ENCODE measurements around the gene CPSF6. TPM values are rescaled to one million over a fixed set of nuclear protein-coding genes. Genes with fewer than 3 reads are reported as not detected.
"Not testable (repeated sequence)": the region's sequence is repeated elsewhere in the genome, so short reads cannot be mapped to it uniquely, and the experiment has no call there.

CPSF6 gene
- total RNA-seq, 1 donor from 2014 or later: 90.8 TPM

- no peak for DNase-seq (ENCODE audit: low spot score)
- Mint-ChIP-seq H3K27me3 (ENCODE audit: unreplicated experiment) (no peaks in the 10 kb centered on the region), H3K4me3 (ENCODE audit: unreplicated experiment) (no peak overlapping the region), H3K4me1 (ENCODE audit: unreplicated experiment) (no peaks in the 10 kb centered on the region), H3K9me3 (ENCODE audit: unreplicated experiment) (no peaks in the 10 kb centered on the region), H3K36me3 (ENCODE audit: low read depth, unreplicated experiment) (peaks cover under 1% of the 10 kb centered on the region), H3K27ac (ENCODE audit: unreplicated experiment) (no peak overlapping the region)
- TF ChIP-seq CTCF (IDR thresholded peaks at IDR 0.05; ENCODE audit: unreplicated experiment): no peak
Observed at GRCh38 chr12:69304284-69304683, 64.9 kb downstream of the CPSF6 start.

- Mint-ChIP-seq H3K4me1 (ENCODE audit: unreplicated experiment) (no peaks in the 10 kb centered on the region), H3K27ac (ENCODE audit: unreplicated experiment) (no peak overlapping the region), H3K36me3 (ENCODE audit: low read depth, unreplicated experiment) (no peaks in the 10 kb centered on the region), H3K4me3 (ENCODE audit: unreplicated experiment) (no peak overlapping the region), H3K9me3 (ENCODE audit: unreplicated experiment) (no peaks in the 10 kb centered on the region), H3K27me3 (ENCODE audit: unreplicated experiment) (peaks cover 2% of the 10 kb centered on the region)
- no peak for TF ChIP-seq CTCF (IDR thresholded peaks at IDR 0.05; ENCODE audit: unreplicated experiment)
- DNase-seq (ENCODE audit: low spot score): no peak
Observed at GRCh38 chr12:69309461-69309860, 70.1 kb downstream of the CPSF6 start.

- Mint-ChIP-seq H3K27ac (ENCODE audit: unreplicated experiment) (no peak overlapping the region), H3K4me1 (ENCODE audit: unreplicated experiment) (no peaks in the 10 kb centered on the region), H3K27me3 (ENCODE audit: unreplicated experiment) (peaks cover 6% of the 10 kb centered on the region), H3K9me3 (ENCODE audit: unreplicated experiment) (no peaks in the 10 kb centered on the region), H3K36me3 (ENCODE audit: low read depth, unreplicated experiment) (peaks cover 9% of the 10 kb centered on the region), H3K4me3 (ENCODE audit: unreplicated experiment) (no peak overlapping the region)
- DNase-seq (ENCODE audit: low spot score): no peak
- TF ChIP-seq CTCF (IDR thresholded peaks at IDR 0.05; ENCODE audit: unreplicated experiment): no peak
Observed at GRCh38 chr12:69313209-69313608, 73.8 kb downstream of the CPSF6 start.

- H3K4me1 Mint-ChIP-seq (ENCODE audit: unreplicated experiment); H3K9me3 Mint-ChIP-seq (ENCODE audit: unreplicated experiment); H3K27me3 Mint-ChIP-seq (ENCODE audit: unreplicated experiment); H3K4me3 Mint-ChIP-seq (ENCODE audit: unreplicated experiment); DNase-seq (ENCODE audit: low spot score); H3K27ac Mint-ChIP-seq (ENCODE audit: unreplicated experiment); H3K36me3 Mint-ChIP-seq (ENCODE audit: low read depth, unreplicated experiment): not testable (repeated sequence)
Observed at GRCh38 chr12:69316784-69317183, 77.4 kb downstream of the CPSF6 start.

GRCh38 chr12:69317233-69317632 is 77.9 kb downstream of the CPSF6 start:
- not testable (repeated sequence) for H3K36me3 Mint-ChIP-seq (ENCODE audit: low read depth, unreplicated experiment); H3K27me3 Mint-ChIP-seq (ENCODE audit: unreplicated experiment); H3K4me1 Mint-ChIP-seq (ENCODE audit: unreplicated experiment); H3K9me3 Mint-ChIP-seq (ENCODE audit: unreplicated experiment); DNase-seq (ENCODE audit: low spot score); H3K4me3 Mint-ChIP-seq (ENCODE audit: unreplicated experiment); H3K27ac Mint-ChIP-seq (ENCODE audit: unreplicated experiment)

GRCh38 chr12:69318225-69318624 is 78.9 kb downstream of the CPSF6 start:
- no peak overlapping the region for H3K27ac Mint-ChIP-seq (ENCODE audit: unreplicated experiment)
- no peak for DNase-seq (ENCODE audit: low spot score)
- H3K4me3 Mint-ChIP-seq (ENCODE audit: unreplicated experiment): no peak overlapping the region
- H3K27me3 Mint-ChIP-seq (ENCODE audit: unreplicated experiment): peaks cover 5% of the 10 kb centered on the region
- TF ChIP-seq CTCF (IDR thresholded peaks at IDR 0.05; ENCODE audit: unreplicated experiment): no peak
- no peaks in the 10 kb centered on the region for H3K4me1 Mint-ChIP-seq (ENCODE audit: unreplicated experiment)
- H3K36me3 Mint-ChIP-seq (ENCODE audit: low read depth, unreplicated experiment): peaks cover 9% of the 10 kb centered on the region
- H3K9me3 Mint-ChIP-seq (ENCODE audit: unreplicated experiment): peaks cover 4% of the 10 kb centered on the region
